NOMO-1 treated with dmso at 0.1 percent for 144 hours (cell line): ENCODE measurements around the gene CSNK1A1L.
"Not testable (repeated sequence)": the region's sequence is repeated elsewhere in the genome, so short reads cannot be mapped to it uniquely, and the experiment has no call there.

Experiments
- DNase-seq: peaks from one replicate; lab custom pipeline; 2025; ENCODE audit not compliant: unreplicated experiment; lab: John Stamatoyannopoulos, UW

CSNK1A1L gene

DNA sequence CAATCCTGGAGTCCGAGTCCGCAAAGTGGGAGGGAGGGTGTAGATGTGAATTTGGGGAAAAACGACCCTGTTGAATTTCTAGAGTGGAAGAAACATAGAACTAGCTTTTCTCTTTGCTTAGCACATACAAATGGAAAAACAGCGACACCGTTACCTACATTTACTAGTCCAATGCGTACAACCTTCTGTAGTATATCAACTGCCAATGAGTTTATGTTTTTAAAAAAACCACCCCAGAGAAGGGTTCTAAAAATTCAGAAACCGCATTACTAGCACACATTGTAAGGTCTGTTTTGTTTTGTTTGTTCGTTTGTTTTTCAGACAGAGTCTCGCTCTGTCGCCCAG lies 45.6 kb downstream of the CSNK1A1L start:
- no peak for DNase-seq

DNA sequence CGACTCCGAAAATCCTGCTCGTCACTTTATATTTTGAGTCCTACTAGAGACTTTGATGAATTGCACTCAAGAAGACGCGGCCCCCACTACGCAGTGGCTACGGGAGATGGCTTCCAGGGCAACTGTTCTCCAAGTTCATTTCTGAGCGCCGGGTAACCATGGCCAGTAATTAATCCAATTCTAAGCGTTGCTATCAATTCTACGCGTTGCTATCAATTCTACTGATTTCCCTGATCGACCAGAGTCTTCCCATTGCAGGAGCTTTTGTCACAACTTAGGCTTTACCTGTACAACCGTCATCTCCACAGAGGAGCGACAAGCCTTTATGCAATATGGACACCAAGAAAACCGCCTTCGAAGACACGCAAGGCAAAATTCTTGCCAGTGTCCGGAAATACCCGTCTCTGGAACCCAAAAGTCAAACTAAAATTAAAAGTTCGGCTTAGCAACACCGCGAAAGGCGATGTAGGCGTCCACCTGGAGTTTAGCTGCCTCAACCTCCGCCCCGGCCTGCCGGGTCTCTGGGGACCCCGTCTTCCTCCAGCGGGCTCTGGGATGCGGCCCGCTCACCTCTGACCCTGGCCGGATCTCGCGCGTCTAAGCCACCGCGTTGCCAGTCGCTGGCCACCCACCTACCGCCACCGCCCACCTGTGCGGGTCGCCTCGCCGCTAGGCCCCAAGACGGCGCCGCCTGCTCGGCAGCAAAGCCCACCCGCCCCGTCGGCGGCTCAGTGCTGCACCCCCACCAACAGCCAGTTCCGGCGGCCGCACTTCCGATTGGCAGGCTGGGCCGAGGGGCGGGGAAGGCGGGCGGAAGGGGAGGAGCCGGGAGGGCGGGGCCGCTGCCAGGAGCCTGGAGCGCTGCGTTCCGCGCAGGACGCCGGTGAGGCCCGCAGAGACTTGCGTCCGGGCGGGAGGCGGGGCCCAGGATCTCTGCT lies 46.3 kb downstream of the CSNK1A1L start, which contains the start of gene SUPT20H:
Gene SUPT20H, minus strand, starts transcription at position 779 of the 938 bp plus-strand sequence. CDS start 8,198 bp downstream, outside the sequence.
- DNase-seq = peak; percentile 86

DNA sequence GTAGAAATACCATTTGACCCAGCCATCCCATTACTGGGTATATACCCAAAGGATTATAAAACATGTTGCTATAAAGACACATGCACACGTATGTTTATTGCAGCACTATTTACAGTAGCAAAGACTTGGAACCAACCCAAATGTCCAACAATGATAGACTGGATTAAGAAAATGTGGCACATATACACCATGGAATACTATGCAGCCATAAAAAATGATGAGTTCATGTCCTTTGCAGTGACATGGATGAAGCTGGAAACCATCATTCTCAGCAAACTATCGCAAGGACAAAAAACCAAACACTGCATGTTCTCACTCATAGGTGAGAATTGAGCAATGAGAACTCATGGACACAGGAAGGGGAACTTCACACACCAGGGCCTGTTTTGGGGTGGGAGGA lies 49.2 kb downstream of the CSNK1A1L start:
- not testable (repeated sequence) for DNase-seq
